ENCODE data around the gene SYNGR3.

- TF ChIP-seq CTCF (IDR thresholded peaks at IDR 0.05): no peak
- TF ChIP-seq POLR2A (IDR thresholded peaks at IDR 0.05): no peak
Measured at GRCh38 chr16:2001456-2002355, 11.9 kb downstream of the SYNGR3 start.

Measured in adrenal gland (tissue), 5 donors.